Parietal lobe (tissue), 2 donors: Measurements from ENCODE around the gene TMEM145. TPM values are rescaled to one million over a fixed set of nuclear protein-coding genes. Genes with fewer than 3 reads are reported as not detected.

Experiments used
- small RNA-seq: library from RNA; depleted of rRNA; stranded (forward); fragments of <200 nt; gene quantifications from one replicate; pipeline ENCODE3, GENCODE V24; 2014; ENCODE audit warnings: low replicate concordance
- total RNA-seq: library from RNA; depleted of rRNA; stranded (reverse); fragments of >200 nt; gene quantifications from one replicate; pipeline ENCODE4 v1.2.3, GENCODE V29; 2014

TMEM145 gene
- 77.6 TPM for total RNA-seq

GRCh38 chr19:42313096-42313839 lies at the start of gene TMEM145:
TMEM145 (plus strand) TSS chr19:42313309; CDS start chr19:42313377, 68 bp downstream.

GRCh38 chr19:42268704-42269477 lies 44.2 kb upstream of the TMEM145 start, which contains the start of gene CIC:
CIC (plus strand) TSS chr19:42269252; CDS start chr19:42271784, 2,532 bp downstream.

GRCh38 chr19:42301646-42302203 lies 11.4 kb upstream of the TMEM145 start, which contains the start of gene PRR19:
PRR19 (plus strand) TSS chr19:42302132; CDS start chr19:42309585, 7,453 bp downstream.

GRCh38 chr19:42325308-42325895 lies 12.3 kb downstream of the TMEM145 start, which contains the start of gene MEGF8:
MEGF8 (plus strand) TSS chr19:42325635; CDS start chr19:42326244, 609 bp downstream.

Small RNAs within 50 kb of the gene (small RNA-seq; reads per million reads assigned to genes)
- not detected for gene MIR8077

Other genes starting within 250 kb of the TMEM145 start
- gene GRIK5, start 243.1 kb upstream of the TMEM145 start, total RNA-seq = 36.9 TPM
- 16.3 TPM for gene ZNF574, start 237.1 kb upstream of the TMEM145 start, total RNA-seq
- 12.2 TPM for gene POU2F2, start 180.9 kb upstream of the TMEM145 start, total RNA-seq
- 23.2 TPM for gene DEDD2, start 95.6 kb upstream of the TMEM145 start, total RNA-seq
- gene ZNF526, start 93.0 kb upstream of the TMEM145 start, total RNA-seq = 6.9 TPM
- gene GSK3A, start 70.7 kb upstream of the TMEM145 start, total RNA-seq = 33.2 TPM
- 9.4 TPM for gene ERF, start 58.2 kb upstream of the TMEM145 start, total RNA-seq
- gene CIC, start 44.1 kb upstream of the TMEM145 start, total RNA-seq = 38.2 TPM
- gene PRR19, start 11.2 kb upstream of the TMEM145 start, total RNA-seq = 2.8 TPM
- 203 TPM for gene PAFAH1B3, start 10.7 kb upstream of the TMEM145 start, total RNA-seq
- gene MEGF8, start 12.3 kb downstream of the TMEM145 start, total RNA-seq = 54.8 TPM
- gene CNFN, start 77.0 kb downstream of the TMEM145 start, total RNA-seq = not detected
- 11.0 TPM for gene LIPE, start 114.1 kb downstream of the TMEM145 start, total RNA-seq
- gene CXCL17, start 129.6 kb downstream of the TMEM145 start, total RNA-seq = not detected
- gene CEACAM1, start 215.2 kb downstream of the TMEM145 start, total RNA-seq = not detected